HG03460 (cell line): ENCODE measurements around the gene RMND5B.
"Not testable (repeated sequence)": the region's sequence is repeated elsewhere in the genome, so short reads cannot be mapped to it uniquely, and the experiment has no call there.

Source experiments
- ATAC-seq: cut with Tn5 transposase; IDR thresholded peaks from one replicate; pipeline ENCODE4 v1.9.1; 2021; ENCODE audit not compliant: unreplicated experiment

Gene RMND5B

GRCh38 chr5:178130576-178131445 is at the start of gene RMND5B:
Gene RMND5B (plus strand): TSS chr5:178131014. CDS start chr5:178138120, 7,106 bp downstream.
- peak; percentile 91 for ATAC-seq

GRCh38 chr5:178081571-178082243 is 49.1 kb upstream of the RMND5B start:
- ATAC-seq, result no peak

GRCh38 chr5:178083922-178084321 is 46.9 kb upstream of the RMND5B start:
- ATAC-seq, result no peak

- ATAC-seq, result no peak
These were observed 45.5 kb upstream of the RMND5B start for GRCh38 chr5:178085316-178085715.

GRCh38 chr5:178086266-178086665 is 44.5 kb upstream of the RMND5B start:
- no peak for ATAC-seq

GRCh38 chr5:178087199-178087598 is 43.6 kb upstream of the RMND5B start:
- ATAC-seq, result not testable (repeated sequence)

- ATAC-seq, result no peak
These were observed 40.0 kb upstream of the RMND5B start for GRCh38 chr5:178090856-178091255.

GRCh38 chr5:178093134-178093533 is 37.7 kb upstream of the RMND5B start:
- no peak for ATAC-seq

GRCh38 chr5:178094345-178094744 is 36.5 kb upstream of the RMND5B start:
- ATAC-seq, result no peak

GRCh38 chr5:178098685-178099084 is 32.1 kb upstream of the RMND5B start:
- no peak for ATAC-seq

GRCh38 chr5:178103612-178104011 is 27.2 kb upstream of the RMND5B start:
- ATAC-seq, result no peak

GRCh38 chr5:178104492-178104891 is 26.3 kb upstream of the RMND5B start:
- ATAC-seq, result no peak

- no peak for ATAC-seq
These were observed 24.7 kb upstream of the RMND5B start for GRCh38 chr5:178106086-178106485.

- ATAC-seq, result no peak
These were observed 24.1 kb upstream of the RMND5B start for GRCh38 chr5:178106556-178107239.

- ATAC-seq, result no peak
These were observed 23.0 kb upstream of the RMND5B start for GRCh38 chr5:178107756-178108310.

GRCh38 chr5:178108446-178108845 is 22.4 kb upstream of the RMND5B start:
- no peak for ATAC-seq

- ATAC-seq, result no peak
These were observed 21.8 kb upstream of the RMND5B start for GRCh38 chr5:178108966-178109365.

- ATAC-seq, result no peak
These were observed 20.3 kb upstream of the RMND5B start for GRCh38 chr5:178110511-178110910.

GRCh38 chr5:178111925-178112324 is 18.9 kb upstream of the RMND5B start:
- no peak for ATAC-seq

- ATAC-seq, result no peak
These were observed 18.3 kb upstream of the RMND5B start for GRCh38 chr5:178112545-178112944.

GRCh38 chr5:178113141-178113787 is 17.6 kb upstream of the RMND5B start, which contains the start of gene N4BP3:
Gene N4BP3 (plus strand): TSS chr5:178113532. CDS start chr5:178119584, 6,052 bp downstream.
- peak; percentile 36 for ATAC-seq
